NOMO-1 (cell line): ENCODE measurements around the gene MPEG1.
A peak's percentile ranks its signal among the peaks of the same experiment; 100 is the strongest.

Experiments used
- DNase-seq, 2 experiments: peaks; one replicate each; lab custom pipeline; 2025; ENCODE audit not compliant: unreplicated experiment in 2 of 2; lab: John Stamatoyannopoulos, UW

The MPEG1 gene

GRCh38 chr11:59212744-59213631 is at the start of gene MPEG1:
Gene MPEG1 (minus strand): TSS chr11:59212927. CDS start chr11:59212865, 62 bp downstream.
- peak; percentile 71 to 92 for DNase-seq

- DNase-seq, result no peak
Measured at GRCh38 chr11:59262177-59262818, 49.6 kb upstream of the MPEG1 start.

GRCh38 chr11:59261150-59261549 is 48.4 kb upstream of the MPEG1 start:
- DNase-seq, result no peak

- no peak for DNase-seq
Measured at GRCh38 chr11:59259867-59260475, 47.2 kb upstream of the MPEG1 start.

GRCh38 chr11:59259047-59259446 is 46.3 kb upstream of the MPEG1 start:
- DNase-seq, result no peak

GRCh38 chr11:59255281-59255680 is 42.6 kb upstream of the MPEG1 start:
- DNase-seq, result no peak

- DNase-seq, result peak in 1 of 2 experiments; percentile 44
Measured at GRCh38 chr11:59254286-59254685, 41.6 kb upstream of the MPEG1 start.

- no peak for DNase-seq
Measured at GRCh38 chr11:59253001-59253400, 40.3 kb upstream of the MPEG1 start.

GRCh38 chr11:59249535-59249934 is 36.8 kb upstream of the MPEG1 start:
- no peak for DNase-seq

GRCh38 chr11:59247531-59248227 is 35.0 kb upstream of the MPEG1 start:
- DNase-seq, result peak; percentile 74 to 86

- no peak for DNase-seq
Measured at GRCh38 chr11:59243633-59244032, 30.9 kb upstream of the MPEG1 start.

- DNase-seq, result no peak
Measured at GRCh38 chr11:59240322-59240721, 27.6 kb upstream of the MPEG1 start.

GRCh38 chr11:59226396-59226795 is 13.7 kb upstream of the MPEG1 start:
- DNase-seq, result no peak

GRCh38 chr11:59225017-59225416 is 12.3 kb upstream of the MPEG1 start:
- DNase-seq, result no peak

GRCh38 chr11:59224351-59224928 is 11.7 kb upstream of the MPEG1 start:
- peak in 1 of 2 experiments; percentile 52 for DNase-seq

- no peak for DNase-seq
Measured at GRCh38 chr11:59223611-59224010, 10.9 kb upstream of the MPEG1 start.

- DNase-seq, result no peak
Measured at GRCh38 chr11:59223177-59223576, 10.4 kb upstream of the MPEG1 start.

GRCh38 chr11:59222464-59223060 is 9.8 kb upstream of the MPEG1 start:
- DNase-seq, result peak; percentile 53 to 80

GRCh38 chr11:59221441-59221840 is 8.7 kb upstream of the MPEG1 start:
- no peak for DNase-seq

GRCh38 chr11:59219836-59220235 is 7.1 kb upstream of the MPEG1 start:
- no peak for DNase-seq
